Esophagus (tissue), 2 donors: Measurements from ENCODE around the gene ABHD15. TPM values are rescaled to one million over a fixed set of nuclear protein-coding genes. Genes with fewer than 3 reads are reported as not detected.
"Not testable (repeated sequence)": the region's sequence is repeated elsewhere in the genome, so short reads cannot be mapped to it uniquely, and the experiment has no call there.

Experiments used
- H3K27ac ChIP-seq, 2 donors: one replicate each; pipeline ENCODE4 v1.5.1; 2013; ENCODE audit warnings: low read depth in 2 of 2, mild to moderate bottlenecking in 2 of 2, inconsistent platforms in 1 of 2, low read length in 1 of 2, moderate library complexity in 1 of 2
- H3K27me3 ChIP-seq, 2 donors: one replicate each; pipeline ENCODE4 v1.6.1; 2013; ENCODE audit warnings: low read length in 2 of 2, control low read depth in 1 of 2, mild to moderate bottlenecking in 1 of 2; ENCODE audit not compliant: insufficient read depth in 2 of 2, control insufficient read depth in 1 of 2
- H3K36me3 ChIP-seq, 2 donors: one replicate each; pipeline ENCODE4 v1.6.1; 2013; ENCODE audit warnings: low read length in 1 of 2; ENCODE audit not compliant: control insufficient read depth in 2 of 2, insufficient read depth in 2 of 2
- H3K4me1 ChIP-seq, 2 donors: one replicate each; pipeline ENCODE4 v1.6.1; 2013; ENCODE audit warnings: low read length in 1 of 2; ENCODE audit not compliant: control insufficient read depth in 2 of 2, insufficient read depth in 2 of 2
- H3K4me3 ChIP-seq, 2 donors: one replicate each; pipeline ENCODE4 v1.5.1; 2013; ENCODE audit warnings: low read length in 2 of 2, mild to moderate bottlenecking in 2 of 2, low read depth in 1 of 2, moderate library complexity in 1 of 2
- H3K9me3 ChIP-seq, 2 donors: one replicate each; pipeline ENCODE4 v1.6.1; 2013; ENCODE audit warnings: mild to moderate bottlenecking in 2 of 2, low read depth in 1 of 2, low read length in 1 of 2, moderate library complexity in 1 of 2; ENCODE audit not compliant: control insufficient read depth in 2 of 2, insufficient read depth in 1 of 2
- WGBS, 2 donors: extraction: QIAGEN DNeasy Blood & Tissue Kit; methylation state at CpG; one replicate each; pipeline ENCODE4 v1.1.7; 2013; 5-methylcytosine and 5-hydroxymethylcytosine counted together
- polyA plus RNA-seq, 2 donors: library from polyadenylated mRNA; stranded (reverse); fragments of 200-250 nt; gene quantifications; one replicate each; pipeline ENCODE4 v1.2.3, GENCODE V29; 2013
- donor health status: healthy with polysubstance abuse.
- donor health status: Bipolar disorder and iron deficiency.

The ABHD15 gene
- polyA plus RNA-seq, 2 donors = 2.6 to 3.0 TPM

DNA sequence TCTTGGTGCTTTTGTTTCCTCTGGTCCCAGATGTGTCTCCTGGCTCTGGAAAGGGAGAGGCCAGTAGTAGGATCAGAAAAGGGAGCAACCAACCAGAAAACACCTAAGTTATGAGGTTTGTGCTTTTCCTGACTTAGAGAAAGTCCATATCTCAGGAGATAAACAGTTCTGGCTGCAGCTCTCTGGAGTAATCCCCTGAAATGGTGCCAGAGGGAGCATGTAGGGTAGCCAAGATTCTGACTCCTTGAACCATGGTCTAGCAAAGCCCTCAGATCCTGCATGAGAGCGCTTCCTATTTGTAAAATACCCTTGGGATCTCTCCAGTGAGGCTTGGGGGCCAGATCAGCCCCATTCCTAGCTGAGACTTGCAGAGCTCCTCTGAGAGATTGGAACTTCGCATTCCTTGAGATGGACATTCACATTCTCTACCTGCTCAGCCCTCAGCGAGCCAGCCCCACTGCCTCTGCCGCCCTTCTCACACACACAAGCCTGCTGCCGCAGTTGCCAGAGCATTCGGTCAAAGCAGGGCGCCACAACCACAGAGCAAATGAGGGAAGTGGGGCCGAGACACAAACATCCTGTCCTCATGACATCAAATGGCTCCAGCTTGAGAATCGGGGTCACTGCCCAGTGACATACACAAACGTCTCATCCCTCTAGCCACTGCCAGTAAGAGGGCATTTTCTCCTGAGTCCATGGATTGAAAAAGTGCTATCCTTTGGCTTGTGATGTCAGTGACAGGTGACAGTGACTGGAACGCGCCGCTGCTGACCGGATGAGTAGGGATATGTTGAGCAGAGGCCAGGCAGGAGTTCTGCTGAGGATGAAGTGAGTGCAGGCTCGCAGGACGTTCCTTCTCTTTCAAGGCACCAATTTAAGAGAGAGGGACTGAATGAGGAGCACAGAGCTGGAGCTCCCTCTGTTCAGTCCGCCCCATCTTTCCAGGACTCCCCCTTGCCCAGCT lies 5.0 kb downstream of the ABHD15 start:
- H3K9me3 ChIP-seq = no peaks in the 10 kb centered on the region
- H3K27ac ChIP-seq = peak overlapping the region in 1 of 2 donors; percentile 24
- no peak overlapping the region for H3K4me3 ChIP-seq
- WGBS, 2 donors = 75 to 80% methylated on average over 17 of the region's 17 CpGs
- no peaks in the 10 kb centered on the region for H3K27me3 ChIP-seq
- peaks cover 0 to 10% of the 10 kb centered on the region in 2 donors for H3K4me1 ChIP-seq
- peaks cover 6 to 9% of the 10 kb centered on the region in 2 donors for H3K36me3 ChIP-seq

- Histone ChIP-seq H3K27me3 (no peaks in the 10 kb centered on the region), H3K4me3 (no peak overlapping the region), H3K27ac (no peak overlapping the region), H3K9me3 (no peaks in the 10 kb centered on the region), H3K36me3 (peaks cover 6 to 9% of the 10 kb centered on the region in 2 donors), H3K4me1 (no peaks in the 10 kb centered on the region)
- 88 to 89% methylated on average over 6 of the region's 6 CpGs for WGBS, 2 donors
These were observed 6.5 kb downstream of the ABHD15 start for GRCh38 chr17:29560316-29560715.

DNA sequence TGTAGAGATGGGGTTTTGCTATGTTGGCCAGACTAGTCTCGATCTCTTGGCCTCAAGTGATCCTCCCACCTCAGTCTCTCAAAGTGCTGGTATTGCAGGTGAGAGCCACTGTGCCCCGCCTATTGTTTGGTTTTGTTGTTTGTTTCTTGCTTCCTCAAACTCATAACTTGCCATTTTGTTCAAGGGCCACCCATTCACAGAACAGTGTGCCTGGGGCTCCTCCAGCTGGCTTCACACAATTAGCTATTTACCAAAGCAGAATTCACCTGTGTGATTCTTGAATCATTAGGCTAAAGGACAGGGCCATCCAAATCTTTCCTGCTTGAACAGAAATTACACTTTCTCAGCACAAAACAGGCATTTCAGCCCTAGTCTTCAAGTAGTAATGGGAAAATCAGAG lies 7.2 kb downstream of the ABHD15 start:
- Histone ChIP-seq H3K9me3 (no peaks in the 10 kb centered on the region), H3K36me3 (peaks cover 6 to 9% of the 10 kb centered on the region in 2 donors), H3K4me1 (no peaks in the 10 kb centered on the region), H3K27me3 (no peaks in the 10 kb centered on the region), H3K4me3 (no peak overlapping the region), H3K27ac (no peak overlapping the region)
- WGBS, 2 donors = 98 to 99% methylated on average over 2 of the region's 2 CpGs

DNA sequence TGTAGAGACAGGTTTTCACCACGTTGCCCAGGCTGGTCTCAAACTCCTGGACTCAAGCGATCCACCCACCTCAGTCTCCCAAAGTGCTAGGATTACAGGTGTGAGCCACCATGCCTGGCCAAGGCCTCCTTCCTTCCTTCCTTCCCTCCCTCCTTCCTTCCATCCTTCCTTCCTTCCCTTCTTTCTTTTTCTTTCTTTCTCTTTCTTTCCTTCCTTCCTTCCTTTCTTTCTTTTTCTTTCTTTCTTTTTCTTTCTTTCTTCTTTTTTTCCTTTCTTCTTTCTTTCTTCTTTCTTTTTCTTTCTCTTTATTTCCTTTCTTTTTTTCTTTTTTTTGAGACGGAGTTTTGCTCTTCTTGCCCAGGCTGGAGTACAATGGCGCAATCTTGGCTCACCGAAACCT lies 8.7 kb downstream of the ABHD15 start:
- H3K4me1 ChIP-seq, H3K27me3 ChIP-seq, H3K36me3 ChIP-seq, H3K9me3 ChIP-seq, H3K4me3 ChIP-seq, H3K27ac ChIP-seq: not testable (repeated sequence)
- WGBS, 2 donors = 92 to 98% methylated on average over 5 of the region's 5 CpGs

DNA sequence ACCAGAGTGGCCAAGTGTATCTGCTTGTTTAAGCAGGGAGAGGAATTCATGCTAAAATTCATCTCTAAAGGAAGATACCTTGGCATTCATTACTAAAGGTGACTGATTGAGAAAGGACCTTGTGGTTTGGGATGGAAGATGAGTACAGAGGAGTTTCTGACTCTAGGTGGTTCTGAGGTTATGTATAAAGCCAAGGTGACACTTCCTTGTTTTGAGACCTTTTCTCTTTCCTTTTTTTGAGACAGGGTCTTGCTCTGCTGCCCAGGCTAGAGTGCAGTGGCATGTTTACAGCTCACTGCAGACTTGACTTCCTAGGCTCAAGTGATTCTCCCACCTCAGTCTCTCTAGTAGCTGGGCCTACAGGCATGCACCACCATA lies 9.1 kb downstream of the ABHD15 start:
- Histone ChIP-seq H3K27ac (no peak overlapping the region), H3K27me3 (no peaks in the 10 kb centered on the region), H3K4me1 (no peaks in the 10 kb centered on the region), H3K36me3 (peaks cover 6 to 9% of the 10 kb centered on the region in 2 donors), H3K9me3 (no peaks in the 10 kb centered on the region), H3K4me3 (no peak overlapping the region)

GRCh38 chr17:29557085-29557738 lies 9.6 kb downstream of the ABHD15 start:
- WGBS, 2 donors = 90 to 97% methylated on average over 1 of the region's 1 CpG
- Histone ChIP-seq H3K36me3 (peaks cover 2 to 6% of the 10 kb centered on the region in 2 donors), H3K4me1 (no peaks in the 10 kb centered on the region), H3K4me3 (no peak overlapping the region), H3K27me3 (no peaks in the 10 kb centered on the region), H3K27ac (no peak overlapping the region), H3K9me3 (no peaks in the 10 kb centered on the region)

DNA sequence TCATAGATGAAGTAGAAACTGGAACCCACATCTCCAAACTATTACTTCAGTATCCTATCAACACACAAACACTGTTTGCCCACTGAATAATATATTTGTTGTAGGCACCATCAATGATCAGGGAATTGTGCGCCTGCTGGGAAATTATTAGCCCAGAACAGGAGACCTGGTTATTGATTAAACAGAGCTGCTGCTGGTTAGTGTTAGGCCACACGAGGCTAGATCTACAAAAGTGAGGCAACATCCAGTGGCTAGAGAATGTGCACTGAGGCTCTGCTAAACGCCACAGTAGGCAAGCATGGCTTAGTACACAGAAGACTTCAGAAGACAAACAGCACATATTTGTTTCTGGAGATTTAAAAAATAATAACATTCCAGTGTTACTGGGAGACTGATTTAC lies 11.0 kb downstream of the ABHD15 start:
- no peaks in the 10 kb centered on the region for H3K36me3 ChIP-seq
- no peak overlapping the region for H3K4me3 ChIP-seq
- no peaks in the 10 kb centered on the region for H3K4me1 ChIP-seq
- H3K27me3 ChIP-seq = no peaks in the 10 kb centered on the region
- 57 to 70% methylated on average over 3 of the region's 3 CpGs for WGBS, 2 donors
- H3K27ac ChIP-seq = no peak overlapping the region
- H3K9me3 ChIP-seq = no peaks in the 10 kb centered on the region

- no peaks in the 10 kb centered on the region for H3K4me1 ChIP-seq
- H3K27ac ChIP-seq = no peak overlapping the region
- no peaks in the 10 kb centered on the region for H3K9me3 ChIP-seq
- H3K36me3 ChIP-seq = no peaks in the 10 kb centered on the region
- no peaks in the 10 kb centered on the region for H3K27me3 ChIP-seq
- no peak overlapping the region for H3K4me3 ChIP-seq
- WGBS, 2 donors = 31 to 32% methylated on average over 5 of the region's 5 CpGs
These were observed 17.5 kb downstream of the ABHD15 start for GRCh38 chr17:29549177-29549923.

DNA sequence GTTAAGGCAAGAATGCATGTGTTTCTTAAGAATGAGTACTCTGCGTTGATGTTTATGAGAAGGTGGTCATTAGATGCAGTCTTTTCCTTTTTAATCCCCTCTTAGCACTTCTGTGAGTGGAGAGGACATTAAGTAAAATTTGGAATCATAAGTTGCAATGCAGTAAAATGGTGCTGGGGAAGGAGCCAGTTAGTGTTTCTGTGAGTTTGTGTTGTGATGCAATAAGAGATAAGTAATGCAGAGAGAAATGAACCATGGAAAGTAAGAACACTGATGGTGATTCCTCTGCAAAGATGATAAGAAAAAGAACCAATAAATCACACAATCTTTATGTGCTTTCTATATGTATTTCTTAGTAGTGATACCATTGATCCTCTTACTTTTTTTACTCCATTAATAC lies 20.0 kb downstream of the ABHD15 start:
- Histone ChIP-seq H3K27ac (no peak overlapping the region), H3K4me3 (no peak overlapping the region), H3K4me1 (no peaks in the 10 kb centered on the region), H3K9me3 (no peaks in the 10 kb centered on the region), H3K27me3 (no peaks in the 10 kb centered on the region), H3K36me3 (peaks cover 0 to 9% of the 10 kb centered on the region in 2 donors)
- WGBS, 2 donors = 90 to 92% methylated on average over 1 of the region's 1 CpG
